ENCODE measurements around the gene SH2B3.

SH2B3 gene

DNA sequence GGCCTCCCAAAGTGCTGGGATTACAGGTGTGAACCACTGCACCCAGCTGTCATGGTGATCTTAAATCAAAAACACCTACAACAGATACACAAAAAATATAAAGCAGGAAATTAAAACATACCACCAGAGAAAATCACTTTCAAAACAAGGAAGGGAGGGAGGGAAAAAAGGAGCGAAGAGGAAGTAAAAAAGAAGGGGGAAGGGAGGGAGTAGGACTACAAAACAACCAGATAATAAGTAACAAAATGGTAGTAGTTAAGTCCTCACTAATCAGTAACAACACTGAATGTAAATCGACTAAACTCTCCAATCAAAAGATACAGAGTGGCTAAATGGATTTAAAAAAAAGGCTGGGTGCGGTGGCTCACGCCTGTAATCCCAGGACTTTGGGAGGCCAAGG is 89.0 kb downstream of the SH2B3 start:
- DNase-seq = no peak
- no peak for TF ChIP-seq GATA1 (IDR thresholded peaks at IDR 0.05; ENCODE audit: low read depth, low read length)
- TF ChIP-seq POLR2A (IDR thresholded peaks at IDR 0.05; ENCODE audit: low read length) = no peak
